Prostate gland (tissue), 2 donors: ENCODE results near the gene NGB. TPM values are rescaled to one million over a fixed set of nuclear protein-coding genes. Genes with fewer than 3 reads are reported as not detected.

ENCODE experiments used
- DNase-seq: peaks from one replicate; pipeline ENCODE4 v3.0.0-alpha.2; 2019; ENCODE audit warnings: low spot score
- H3K27ac ChIP-seq, 2 donors: fragments of 200-600 bp; sonication (generic); 2 replicates each; pipeline ENCODE4 v1.5.1; 2017 to 2019
- H3K27me3 ChIP-seq: fragments of 200-600 bp; sonication (generic); replicated peaks from 2 replicates; pipeline ENCODE4 v1.5.1; 2019; ENCODE audit not compliant: insufficient read depth
- H3K36me3 ChIP-seq, 2 donors: fragments of 200-600 bp; sonication (generic); 1 replicate in 1 of 2; 2 replicates in 1 of 2; pipeline versions ENCODE4 v1.5.1 to v1.8.1; 2017 to 2019
- H3K4me1 ChIP-seq: fragments of 200-600 bp; sonication (generic); replicated peaks from 2 replicates; pipeline ENCODE4 v1.5.1; 2019
- H3K4me3 ChIP-seq, 2 donors: fragments of 200-600 bp; sonication (generic); 2 replicates each; pipeline ENCODE4 v1.5.1; 2017 to 2019
- H3K9me3 ChIP-seq: fragments of 200-600 bp; sonication (generic); 2 replicates; pipeline ENCODE4 v1.5.1; 2017
- CTCF ChIP-seq, 4 experiments: fragments of 200-600 bp in 2 of 4; fragments of 450-650 bp in 2 of 4; sonication (generic) in 2 of 4; IDR thresholded peaks; 1 replicate in 3 of 4; 2 replicates in 1 of 4; pipeline ENCODE4 v1.5.1; 2016 to 2019; ENCODE audit warnings: antibody characterized with exemption in 4 of 4, mild to moderate bottlenecking in 2 of 4, moderate library complexity in 2 of 4
- POLR2A ChIP-seq: fragments of 450-650 bp; IDR thresholded peaks from one replicate; pipeline ENCODE4 v1.6.1; 2016; ENCODE audit warnings: antibody characterized with exemption, mild to moderate bottlenecking
- POLR2AphosphoS5 ChIP-seq: sonication (generic); formaldehyde crosslinking; IDR thresholded peaks from one replicate; pipeline ENCODE4 v1.6.1; 2017; ENCODE audit warnings: antibody characterized with exemption
- WGBS: methylation state at CpG from one replicate; pipeline ENCODE4 v1.1.5; 2018; 5-methylcytosine and 5-hydroxymethylcytosine counted together
- intact Hi-C: fragments of 100-400 bp; cut with DNase I; formaldehyde crosslinking; loops from one replicate; pipeline ENCODE4 v1.14.2; 2022
- total RNA-seq, 2 donors: library from RNA; depleted of rRNA; stranded (reverse); fragments of >200 nt; gene quantifications; one replicate each; pipeline ENCODE4 v1.1.0, GENCODE V29; 2016

The NGB gene
- total RNA-seq, 2 donors from 2014 or later = 0.91 TPM; not detected in 1

- H3K4me3 ChIP-seq = no peak overlapping the region
- no peaks in the 10 kb centered on the region for H3K9me3 ChIP-seq
- WGBS = 89% methylated on average over 3 of the region's 3 CpGs
- H3K27me3 ChIP-seq = no peaks in the 10 kb centered on the region
- intact Hi-C loops = no loop called here
- H3K36me3 ChIP-seq = no peaks in the 10 kb centered on the region
- no peak for TF ChIP-seq POLR2AphosphoS5
- no peak for TF ChIP-seq CTCF (IDR thresholded peaks at IDR 0.05)
- TF ChIP-seq POLR2A = no peak
- H3K4me1 ChIP-seq = no peaks in the 10 kb centered on the region
- H3K27ac ChIP-seq = no peak overlapping the region
- DNase-seq = no peak
These were observed 32.6 kb downstream of the NGB start for GRCh38 chr14:77238356-77238755.

GRCh38 chr14:77236814-77237213 is 34.2 kb downstream of the NGB start:
- Histone ChIP-seq H3K27ac (no peak overlapping the region), H3K27me3 (no peaks in the 10 kb centered on the region), H3K9me3 (no peaks in the 10 kb centered on the region), H3K4me3 (no peak overlapping the region), H3K4me1 (no peaks in the 10 kb centered on the region), H3K36me3 (no peaks in the 10 kb centered on the region)
- 56% methylated on average over 7 of the region's 7 CpGs for WGBS
- TF ChIP-seq CTCF (IDR thresholded peaks at IDR 0.05) = no peak
- no peak for TF ChIP-seq POLR2AphosphoS5
- no peak for TF ChIP-seq POLR2A
- intact Hi-C loops = no loop called here
- no peak for DNase-seq

GRCh38 chr14:77231721-77232120 is 39.3 kb downstream of the NGB start:
- H3K9me3 ChIP-seq = no peaks in the 10 kb centered on the region
- H3K36me3 ChIP-seq = no peaks in the 10 kb centered on the region
- no peak for DNase-seq
- no peaks in the 10 kb centered on the region for H3K27me3 ChIP-seq
- TF ChIP-seq POLR2AphosphoS5 (no peak), POLR2A (no peak), CTCF (IDR thresholded peaks at IDR 0.05) (no peak)
- H3K27ac ChIP-seq = no peak overlapping the region
- intact Hi-C loops = no loop called here
- WGBS = 56% methylated on average over 3 of the region's 3 CpGs
- H3K4me3 ChIP-seq = no peak overlapping the region
- no peaks in the 10 kb centered on the region for H3K4me1 ChIP-seq

- H3K9me3 ChIP-seq = no peaks in the 10 kb centered on the region
- TF ChIP-seq POLR2AphosphoS5 = no peak
- no peak for TF ChIP-seq CTCF (IDR thresholded peaks at IDR 0.05)
- no peak for TF ChIP-seq POLR2A
- WGBS = 96% methylated on average over 2 of the region's 2 CpGs
- no peaks in the 10 kb centered on the region for H3K36me3 ChIP-seq
- DNase-seq = no peak
- H3K4me3 ChIP-seq = no peak overlapping the region
- H3K27ac ChIP-seq = no peak overlapping the region
- intact Hi-C loops = no loop called here
- H3K4me1 ChIP-seq = no peaks in the 10 kb centered on the region
- no peaks in the 10 kb centered on the region for H3K27me3 ChIP-seq
These were observed 40.1 kb downstream of the NGB start for GRCh38 chr14:77230914-77231313.

GRCh38 chr14:77228056-77228455 is 43.0 kb downstream of the NGB start:
- intact Hi-C loops = no loop called here

More at GRCh38 chr14:77228056-77228455, 43.0 kb downstream of the NGB start:
- no peak for DNase-seq
- H3K27me3 ChIP-seq = no peaks in the 10 kb centered on the region
- H3K27ac ChIP-seq = no peak overlapping the region
- no peaks in the 10 kb centered on the region for H3K4me1 ChIP-seq
- TF ChIP-seq CTCF (IDR thresholded peaks at IDR 0.05) = no peak
- no peak for TF ChIP-seq POLR2AphosphoS5
- no peak for TF ChIP-seq POLR2A
- H3K36me3 ChIP-seq = no peaks in the 10 kb centered on the region
- no peaks in the 10 kb centered on the region for H3K9me3 ChIP-seq
- H3K4me3 ChIP-seq = no peak overlapping the region
- 69% methylated on average over 6 of the region's 6 CpGs for WGBS
